OCI-LY3 (cell line): ENCODE results near the gene DAND5.

ENCODE experiments used
- H2AFZ ChIP-seq: fragments of 200-600, 300-600 bp; shearing (Covaris generic); 2 replicates; pipeline ENCODE4 v1.6.0; 2014; ENCODE audit warnings: antibody characterized with exemption, low read depth, low read length
- H3K27ac ChIP-seq: fragments of 200-600, 300-600 bp; sonication (generic); 2 replicates; pipeline ENCODE4 v1.5.1; 2014; ENCODE audit warnings: mild to moderate bottlenecking, low read length, moderate library complexity, mixed read lengths
- H3K27me3 ChIP-seq: fragments of 200-600, 300-600 bp; sonication (generic); 2 replicates; pipeline ENCODE4 v1.6.1; 2014; ENCODE audit warnings: low read depth, low read length, mixed read lengths
- H3K36me3 ChIP-seq: fragments of 200-600, 300-600 bp; sonication (generic); replicated peaks from 2 replicates; pipeline ENCODE3; 2014; ENCODE audit warnings: low read depth, low read length, mixed read lengths
- H3K4me1 ChIP-seq: fragments of 300-600, 200-600 bp; sonication (generic); 2 replicates; pipeline ENCODE4 v1.6.1; 2014; ENCODE audit warnings: low read length, mixed read lengths
- H3K4me2 ChIP-seq: fragments of 200-600, 300-600 bp; sonication (generic); 2 replicates; pipeline ENCODE4 v1.6.1; 2014; ENCODE audit warnings: low read length, mixed read lengths
- H3K4me3 ChIP-seq: fragments of 300-600, 200-600 bp; sonication (generic); 2 replicates; pipeline ENCODE4 v1.5.1; 2014; ENCODE audit warnings: antibody characterized with exemption, mild to moderate bottlenecking, low read length, moderate library complexity
- H3K79me2 ChIP-seq: fragments of 300-600, 200-600 bp; shearing (Covaris generic); 2 replicates; pipeline ENCODE4 v1.6.1; 2014; ENCODE audit warnings: mild to moderate bottlenecking, low read length, mixed read lengths
- H3K9ac ChIP-seq: fragments of 300-600, 200-600 bp; shearing (Covaris generic); 2 replicates; pipeline ENCODE4 v1.6.0; 2014; ENCODE audit warnings: mild to moderate bottlenecking, low read length, moderate library complexity
- H3K9me3 ChIP-seq: fragments of 200-600, 300-600 bp; shearing (Covaris generic); 2 replicates; pipeline ENCODE4 v1.6.1; 2014; ENCODE audit warnings: low read length, mixed read lengths; ENCODE audit not compliant: insufficient read depth
- H4K20me1 ChIP-seq: fragments of 200-600, 300-600 bp; sonication (generic); 2 replicates; pipeline ENCODE4 v1.6.1; 2016; ENCODE audit warnings: low read length, mixed read lengths; ENCODE audit not compliant: insufficient read depth
- CTCF ChIP-seq: fragments of 200-600, 300-600 bp; sonication (generic); IDR thresholded peaks from 2 replicates; pipeline ENCODE4 v1.5.1; 2014; ENCODE audit warnings: antibody characterized with exemption, low read length, low read depth
- EZH2phosphoT487 ChIP-seq: fragments of 200-600 bp; shearing (Covaris generic); IDR thresholded peaks from 2 replicates; pipeline ENCODE4 v1.6.1; 2018; ENCODE audit warnings: antibody characterized with exemption, mixed run types, low read depth

The DAND5 gene

GRCh38 chr19:12944104-12944674 lies 25.2 kb upstream of the DAND5 start:
- TF ChIP-seq EZH2phosphoT487 (no peak), CTCF (no peak)
- Histone ChIP-seq H3K27ac (peak overlapping the region; percentile 90), H3K4me2 (peak overlapping the region; percentile 65), H3K4me3 (peak overlapping the region; percentile 56), H3K9ac (peak overlapping the region; percentile 42; the same call in 1 of the 2 replicates), H3K9me3 (no peaks in the 10 kb centered on the region), H3K79me2 (peaks cover 75% of the 10 kb centered on the region), H3K27me3 (no peaks in the 10 kb centered on the region), H4K20me1 (peaks cover 33% of the 10 kb centered on the region), H3K4me1 (peaks cover 68% of the 10 kb centered on the region), H3K36me3 (peaks cover 82% of the 10 kb centered on the region), H2AFZ (no peak overlapping the region)

DNA sequence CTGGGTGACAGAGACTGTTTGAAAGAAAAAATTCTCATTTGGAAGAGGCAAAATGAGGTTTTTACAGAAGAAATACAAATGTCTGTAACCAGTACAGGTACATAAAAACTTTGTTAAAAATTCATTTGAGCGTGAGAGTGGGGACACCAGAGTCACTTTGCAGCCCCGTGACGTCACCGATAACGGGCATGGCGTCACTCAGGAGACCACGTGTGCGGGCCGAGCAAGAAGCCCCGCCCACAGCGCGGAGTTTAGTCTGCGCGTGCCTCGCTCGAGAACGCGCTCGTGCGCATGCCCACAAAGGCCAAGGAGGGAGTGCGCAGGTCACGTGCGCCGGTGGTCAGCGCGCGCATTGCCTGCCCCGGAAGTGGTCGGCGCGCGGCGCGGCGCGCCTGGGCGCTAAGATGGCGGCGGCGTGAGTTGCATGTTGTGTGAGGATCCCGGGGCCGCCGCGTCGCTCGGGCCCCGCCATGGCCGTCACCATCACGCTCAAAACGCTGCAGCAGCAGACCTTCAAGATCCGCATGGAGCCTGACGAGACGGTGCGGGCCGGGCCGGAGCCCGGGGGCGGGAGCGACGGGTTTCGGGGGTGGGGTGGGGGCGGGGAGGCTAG lies 23.8 kb upstream of the DAND5 start, which contains the start of gene RAD23A:
Gene RAD23A, plus strand, starts transcription at position 384 of the 613 bp plus-strand sequence. Its CDS starts 87 bp downstream, at position 471.
- H3K79me2 ChIP-seq: peaks cover 69% of the 10 kb centered on the region
- H3K4me2 ChIP-seq: peak within 1 kb of the TSS; percentile 95
- H2AFZ ChIP-seq: no peak within 1 kb of the TSS
- peaks cover 19% of the 10 kb centered on the region for H4K20me1 ChIP-seq
- H3K4me1 ChIP-seq: peaks cover 55% of the 10 kb centered on the region
- H3K36me3 ChIP-seq: peaks cover 78% of the 10 kb centered on the region
- H3K9me3 ChIP-seq: no peaks in the 10 kb centered on the region
- H3K27me3 ChIP-seq: no peaks in the 10 kb centered on the region
- no peak for TF ChIP-seq EZH2phosphoT487
- TF ChIP-seq CTCF: no peak
- peak within 1 kb of the TSS; percentile 96 for H3K9ac ChIP-seq
- peak within 1 kb of the TSS; percentile 97 for H3K4me3 ChIP-seq
- peak within 1 kb of the TSS; percentile 90 for H3K27ac ChIP-seq

- Histone ChIP-seq H3K36me3 (peaks cover 76% of the 10 kb centered on the region), H3K9me3 (no peaks in the 10 kb centered on the region), H3K79me2 (peaks cover 68% of the 10 kb centered on the region), H2AFZ (no peak overlapping the region), H3K27me3 (no peaks in the 10 kb centered on the region), H3K4me3 (peak overlapping the region; percentile 97), H3K27ac (peak overlapping the region; percentile 90), H3K9ac (peak overlapping the region; percentile 96), H4K20me1 (peaks cover 13% of the 10 kb centered on the region), H3K4me2 (peak overlapping the region; percentile 95), H3K4me1 (peaks cover 49% of the 10 kb centered on the region)
- TF ChIP-seq CTCF (no peak), EZH2phosphoT487 (no peak)
Observed at GRCh38 chr19:12946092-12946721, 23.2 kb upstream of the DAND5 start.
